ENCODE data around the gene EPN2.

The EPN2 gene

DNA sequence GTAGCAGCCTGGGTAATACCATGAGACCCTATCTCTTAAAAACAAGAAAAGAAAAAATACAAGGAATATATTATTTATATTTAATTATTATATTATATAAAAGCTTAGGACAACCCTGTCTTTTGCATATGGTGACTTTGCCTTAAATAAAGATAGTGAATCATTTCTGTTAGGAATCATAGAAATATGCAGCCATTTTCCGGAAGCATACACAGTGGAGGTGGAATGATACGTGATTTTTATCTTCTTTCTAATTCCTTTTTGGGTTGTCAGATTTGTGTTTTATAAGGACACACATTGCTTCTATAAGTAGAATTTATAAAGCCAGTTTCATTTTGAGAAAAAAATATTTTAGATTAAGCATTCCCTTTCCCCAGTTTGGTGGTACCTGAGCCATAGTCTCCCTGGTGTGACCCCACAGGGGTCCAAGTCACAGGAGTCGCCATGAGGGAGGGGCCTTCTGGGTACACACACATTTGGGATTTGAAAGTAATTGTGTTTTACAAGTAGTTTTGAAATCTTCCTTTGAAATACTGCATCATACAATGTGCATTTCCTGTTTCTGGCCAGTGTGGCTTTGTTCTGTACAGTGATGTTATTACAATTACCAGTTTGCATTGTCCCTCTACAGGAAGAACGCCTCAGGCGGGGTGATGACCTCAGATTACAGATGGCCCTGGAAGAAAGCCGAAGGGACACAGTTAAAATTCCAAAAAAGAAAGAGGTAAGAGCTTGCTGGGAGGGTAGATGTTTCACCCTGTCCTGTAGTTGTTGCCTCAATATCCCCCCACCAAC lies 74.5 kb downstream of the EPN2 start:
- DNase-seq (ENCODE audit: low read depth): no peak

DNA sequence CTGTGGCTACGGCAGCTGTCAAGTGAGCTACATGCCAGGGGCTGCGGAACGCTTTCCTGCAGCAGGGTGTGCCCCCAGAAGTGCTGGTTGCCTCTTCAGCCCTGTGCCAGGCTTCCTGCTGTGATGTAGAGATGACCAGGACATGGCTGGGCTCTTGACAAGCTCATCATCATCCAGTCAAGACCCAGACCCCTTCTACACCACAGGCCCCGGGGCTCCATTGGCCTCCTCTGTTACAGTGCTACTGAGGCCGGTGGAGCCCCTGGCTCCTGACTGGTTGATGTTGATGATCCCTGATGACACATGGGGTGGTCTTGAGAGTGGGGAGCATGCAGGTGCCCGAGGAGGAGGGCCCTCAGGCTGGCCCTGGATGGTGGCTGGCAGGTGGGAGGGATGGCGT lies 75.2 kb downstream of the EPN2 start:
- no peak for DNase-seq (ENCODE audit: low read depth)

DNA sequence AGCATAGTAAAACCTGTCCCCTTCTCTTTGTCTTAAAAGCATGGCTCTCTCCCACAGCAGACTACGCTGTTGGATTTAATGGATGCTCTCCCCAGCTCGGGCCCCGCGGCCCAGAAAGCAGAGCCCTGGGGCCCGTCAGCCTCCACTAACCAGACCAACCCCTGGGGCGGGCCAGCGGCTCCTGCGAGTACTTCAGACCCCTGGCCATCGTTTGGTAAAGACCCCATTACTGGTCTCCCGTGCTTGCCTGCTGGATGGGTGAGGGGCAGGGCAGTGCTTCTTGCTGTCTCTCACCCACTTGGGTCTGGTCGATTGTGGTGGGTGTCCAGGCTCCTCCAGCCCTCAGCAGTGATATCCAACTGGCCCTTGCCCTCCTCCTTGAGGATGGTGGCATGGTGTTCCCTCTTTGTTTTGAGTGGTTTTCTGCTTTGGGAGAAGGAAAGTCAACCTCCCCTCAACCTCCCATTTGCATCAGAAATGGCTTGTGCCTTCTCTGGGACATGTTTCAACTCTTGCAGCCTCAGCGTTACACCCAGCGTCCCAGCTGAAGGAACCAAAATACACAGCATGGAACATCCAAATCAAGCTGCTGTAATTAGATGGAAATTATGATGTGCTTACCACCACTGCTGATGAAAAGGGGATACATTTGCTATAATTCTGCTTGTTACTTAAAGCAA lies 76.0 kb downstream of the EPN2 start:
- DNase-seq (ENCODE audit: low read depth): no peak

DNA sequence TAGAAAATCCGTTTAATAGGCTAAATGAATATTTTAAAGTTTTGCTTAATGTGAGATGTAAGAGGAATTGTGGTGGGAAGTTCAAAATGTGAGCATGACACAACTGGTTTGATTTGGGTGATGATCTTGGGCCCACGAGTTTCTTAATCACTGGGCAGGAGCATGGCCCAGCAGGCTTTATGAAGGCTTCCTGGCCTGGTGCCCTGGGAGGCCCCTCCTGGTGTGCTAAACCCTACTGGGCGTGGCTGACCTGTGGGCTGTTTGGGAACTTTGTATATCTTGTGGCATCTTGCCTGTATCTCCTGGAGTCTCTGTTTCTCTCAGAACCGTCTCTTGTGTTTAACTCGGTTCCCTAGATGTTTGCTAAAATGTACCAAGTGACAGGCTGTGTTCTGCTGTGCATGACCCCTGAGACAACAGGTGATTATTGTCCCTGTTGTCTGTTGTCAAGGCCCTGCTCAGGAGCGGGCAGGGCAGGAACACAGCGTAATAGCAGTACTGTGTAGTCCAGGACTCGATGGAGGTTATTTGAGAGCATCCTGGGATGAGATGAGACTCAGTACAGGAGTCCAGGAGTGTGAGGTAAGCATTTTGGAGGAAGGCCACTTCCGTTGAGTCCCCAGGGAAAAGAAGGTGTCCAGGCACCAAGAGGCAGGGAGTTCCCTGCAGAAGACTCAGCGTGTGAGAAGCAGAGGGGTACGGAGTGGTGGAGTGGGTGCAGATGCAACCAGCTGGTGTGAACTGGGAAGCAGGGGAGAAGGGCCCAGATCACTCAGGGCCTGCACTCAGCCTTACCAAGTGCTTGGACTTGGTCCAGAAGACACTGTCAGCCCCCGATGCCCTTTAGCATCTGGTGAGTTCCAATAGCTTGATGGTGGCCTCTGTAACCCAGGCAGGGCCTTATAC lies 76.8 kb downstream of the EPN2 start:
- no peak for DNase-seq (ENCODE audit: low read depth)

DNA sequence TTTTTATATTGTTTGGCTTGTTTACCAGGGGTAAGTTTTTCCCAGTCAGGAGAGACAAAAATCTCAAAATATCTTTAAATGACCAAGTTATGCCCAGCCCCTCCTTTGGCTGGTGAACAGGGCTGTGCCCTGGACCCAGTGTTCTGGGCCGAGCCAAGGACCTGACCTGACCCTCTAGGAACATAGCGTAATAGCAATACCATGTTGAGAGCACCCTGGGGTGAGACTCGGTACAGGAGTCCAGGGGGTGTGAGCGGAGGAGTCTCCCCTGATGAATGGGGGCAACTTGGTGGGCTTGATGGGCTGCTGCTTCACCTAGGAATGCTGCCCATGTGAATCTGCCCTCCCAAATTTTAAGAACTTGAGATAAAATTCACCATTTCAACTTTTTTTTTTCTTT lies 77.9 kb downstream of the EPN2 start:
- DNase-seq (ENCODE audit: low read depth): no peak

DNA sequence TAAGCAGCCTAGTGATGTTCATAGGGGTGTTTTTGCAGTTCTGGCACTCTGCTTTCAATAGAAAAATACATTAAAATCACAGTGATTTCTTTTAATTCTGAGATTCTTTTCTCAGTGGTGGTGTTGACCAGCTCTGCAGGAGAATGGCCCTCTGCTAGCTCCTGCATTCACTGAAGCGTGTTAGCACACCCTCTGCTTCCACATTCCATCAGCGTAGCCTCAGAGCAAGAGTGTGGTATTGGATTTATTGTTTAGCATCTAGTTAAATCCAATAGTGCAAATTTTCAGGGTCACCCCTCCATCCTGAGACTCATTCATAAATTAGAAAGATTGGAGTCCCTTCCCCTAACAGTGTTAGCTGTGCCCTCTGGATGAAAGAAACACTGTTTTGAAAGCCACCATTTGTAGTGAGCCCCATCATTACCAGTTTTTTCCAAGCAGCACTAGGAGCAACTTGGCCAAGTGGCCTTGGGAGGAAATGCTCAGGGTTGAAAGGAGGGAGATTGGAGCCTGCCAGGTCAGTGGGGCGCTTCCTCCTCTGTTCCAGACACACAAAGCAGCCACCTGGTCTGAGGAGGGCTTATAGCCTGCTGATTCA lies 79.7 kb downstream of the EPN2 start:
- no peak for DNase-seq (ENCODE audit: low read depth)

DNA sequence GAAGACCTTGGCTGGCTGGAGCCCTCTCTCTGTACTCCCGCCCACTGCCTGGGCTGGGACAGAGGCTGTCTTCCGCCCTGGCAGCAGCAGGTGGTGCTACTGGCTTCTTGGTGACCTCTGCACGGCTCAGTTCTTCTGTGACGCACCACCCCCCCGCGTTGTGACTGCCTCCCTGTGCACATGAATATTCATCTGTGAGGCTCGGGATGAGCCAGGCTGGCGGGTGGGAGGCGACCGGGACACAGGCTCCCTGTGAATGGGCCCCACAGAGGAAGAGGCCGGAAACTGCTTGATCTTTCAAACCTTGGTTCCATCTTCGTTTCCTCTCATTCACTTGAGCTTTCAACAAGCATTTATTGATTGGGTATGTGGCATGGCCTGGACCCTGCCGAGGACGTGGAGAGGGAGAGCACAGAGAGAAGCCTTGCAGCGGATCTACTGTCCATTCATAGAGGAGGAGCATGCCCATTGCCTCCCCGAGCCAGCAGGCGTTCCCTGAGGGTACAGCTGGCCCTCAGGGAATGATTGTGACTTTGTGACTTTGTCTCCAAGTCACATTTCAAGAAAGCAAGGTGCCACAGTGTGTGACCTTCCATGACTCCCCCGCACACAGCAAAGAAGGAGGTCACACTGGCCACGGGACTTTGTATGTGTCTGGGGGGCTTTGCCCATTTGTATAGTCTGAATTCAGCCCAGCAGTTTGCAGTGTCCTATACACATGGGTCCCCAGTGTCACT lies 80.4 kb downstream of the EPN2 start:
- DNase-seq (ENCODE audit: low read depth): no peak

DNA sequence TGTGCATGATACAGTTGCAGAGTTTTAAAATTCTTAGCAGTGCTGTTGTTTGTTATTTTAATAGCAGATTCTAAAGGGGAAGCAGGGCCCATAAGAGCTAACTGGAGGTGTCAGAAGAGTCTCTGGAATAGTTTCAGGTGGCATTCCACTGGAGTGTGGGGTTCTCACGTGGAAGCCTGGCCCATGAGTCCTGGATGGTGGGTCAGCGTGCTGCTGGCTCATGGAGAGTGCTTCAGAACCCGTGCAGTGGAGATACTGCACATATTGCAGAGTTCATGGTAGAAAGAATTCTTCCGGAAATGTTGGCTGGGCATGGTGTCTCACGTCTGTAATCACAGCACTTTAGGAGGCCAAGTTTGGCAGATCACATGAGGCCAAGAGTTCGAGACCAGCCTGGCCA lies 81.4 kb downstream of the EPN2 start:
- DNase-seq (ENCODE audit: low read depth): no peak

DNA sequence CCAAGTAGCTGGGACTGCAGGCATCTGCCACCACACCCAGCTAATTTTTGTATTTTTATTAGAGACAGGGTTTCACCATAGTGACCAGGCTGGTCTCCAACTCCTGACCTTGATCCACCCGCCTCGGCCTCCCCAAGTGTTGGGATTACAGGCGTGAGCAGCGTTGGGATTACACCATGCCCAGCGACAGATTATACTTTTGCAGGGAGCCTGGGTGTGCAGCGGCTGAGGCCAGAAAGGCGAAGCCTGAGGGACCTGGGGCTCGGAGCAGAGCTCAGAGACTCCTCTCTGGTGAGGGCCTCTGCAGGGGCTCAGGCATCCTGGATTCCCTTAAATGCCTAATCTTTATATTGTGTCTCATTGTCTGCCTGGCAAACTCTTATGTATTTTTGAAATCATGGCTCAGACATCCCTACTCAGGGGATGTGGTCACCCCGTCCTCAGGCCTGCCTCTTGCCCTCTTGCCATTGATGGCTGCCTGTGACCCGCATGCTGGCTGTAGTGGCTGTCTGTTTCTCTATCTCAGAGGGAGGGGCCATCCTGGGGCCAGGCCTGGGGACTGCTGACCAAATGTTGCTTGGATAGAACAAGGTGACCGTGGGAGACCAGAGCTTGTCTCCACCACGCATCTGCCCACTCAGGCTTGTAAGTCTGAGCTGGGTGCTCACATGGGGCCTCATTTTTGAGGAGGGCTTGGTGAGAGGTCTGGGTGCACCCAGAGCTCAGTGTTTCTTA lies 82.8 kb downstream of the EPN2 start:
- DNase-seq (ENCODE audit: low read depth): no peak

DNA sequence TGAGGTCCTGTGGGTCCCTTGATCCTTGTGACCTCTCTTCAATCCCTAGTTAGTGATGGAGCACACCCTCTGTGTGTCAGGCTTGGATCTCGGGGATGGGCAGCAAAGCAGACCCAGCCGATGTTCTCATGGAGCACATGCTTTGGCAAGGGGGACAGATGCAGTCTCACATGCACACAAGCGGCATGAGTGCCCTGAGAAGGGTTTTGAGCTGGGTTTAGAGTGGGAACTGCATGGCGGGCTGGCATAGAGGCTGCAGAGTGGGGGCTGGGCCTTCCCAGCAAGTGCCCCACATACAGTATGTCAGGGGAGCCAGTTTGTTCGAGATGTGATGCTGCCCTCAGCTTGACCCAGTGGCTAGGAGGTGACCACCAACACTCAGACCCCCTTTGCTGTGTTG lies 83.7 kb downstream of the EPN2 start:
- no peak for DNase-seq (ENCODE audit: low read depth)

DNA sequence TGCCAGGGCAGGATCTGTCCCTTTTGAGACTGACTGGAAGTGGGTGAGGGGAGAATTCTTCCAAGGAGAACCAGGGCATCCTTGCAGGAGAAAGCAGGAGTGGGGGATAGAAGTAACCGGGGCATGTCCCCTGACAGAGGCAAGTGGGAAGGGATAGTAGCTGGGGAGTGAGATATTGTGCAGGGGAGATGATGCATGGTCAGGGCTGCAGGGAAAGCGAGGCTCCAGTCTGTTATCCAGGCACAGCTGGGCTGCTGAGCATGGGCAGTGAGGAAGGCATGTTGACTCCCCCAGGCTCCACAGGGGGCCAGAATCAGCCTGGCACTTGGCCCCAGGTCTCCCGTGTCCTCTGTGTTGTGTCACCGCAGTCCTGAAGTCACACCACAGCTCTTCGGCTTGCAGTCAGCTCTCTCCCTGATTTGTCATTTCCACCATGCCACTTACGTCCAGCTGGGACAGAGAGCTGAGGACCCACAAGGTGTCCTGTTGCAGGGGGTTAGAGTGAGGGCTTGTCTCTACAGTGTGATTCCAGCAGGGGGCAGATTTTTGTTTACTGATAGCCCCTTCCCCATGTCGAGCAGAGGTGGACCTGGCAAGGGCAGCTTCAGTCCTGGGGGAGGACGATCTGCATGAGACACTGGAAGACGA lies 84.4 kb downstream of the EPN2 start:
- DNase-seq (ENCODE audit: low read depth): no peak

DNA sequence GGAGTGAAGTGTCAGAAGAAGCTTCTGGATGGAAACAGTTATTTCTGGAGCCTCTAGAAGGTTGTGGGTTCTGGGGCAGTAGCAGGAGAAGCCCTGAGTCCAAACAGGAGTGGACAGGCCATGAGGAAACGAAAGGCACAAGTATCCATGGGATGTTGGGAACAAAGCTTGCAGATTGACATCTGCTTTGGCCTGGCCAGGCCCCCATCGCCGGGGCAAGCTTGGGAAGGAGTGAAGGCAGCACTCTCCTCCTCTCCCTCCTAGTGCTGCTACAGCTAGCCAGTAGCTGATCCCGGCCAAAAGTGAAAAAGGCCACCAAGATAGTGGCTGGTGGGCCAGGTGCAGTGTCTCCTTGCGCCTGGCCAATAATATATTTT lies 85.0 kb downstream of the EPN2 start:
- no peak for DNase-seq (ENCODE audit: low read depth)

DNA sequence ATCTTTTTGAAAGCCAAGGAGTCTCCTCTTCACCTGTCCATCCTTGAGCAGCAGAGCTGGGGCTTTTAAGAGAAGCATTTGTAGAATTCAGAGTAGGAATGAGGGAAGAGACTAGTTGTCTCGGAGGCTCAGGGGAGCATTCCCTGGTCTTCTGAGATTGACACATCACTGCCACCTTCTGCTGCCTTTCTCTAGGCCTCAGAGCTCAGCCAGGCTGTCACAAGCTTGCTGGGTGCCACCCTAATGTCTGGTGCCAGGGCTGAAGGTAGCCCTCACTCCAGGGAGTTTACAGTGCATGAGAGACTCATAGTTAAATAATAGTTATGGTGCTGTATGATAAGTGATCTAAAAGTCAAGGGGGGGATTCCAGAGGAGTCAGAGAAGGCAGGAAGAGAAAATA lies 85.7 kb downstream of the EPN2 start:
- no peak for DNase-seq (ENCODE audit: low read depth)

DNA sequence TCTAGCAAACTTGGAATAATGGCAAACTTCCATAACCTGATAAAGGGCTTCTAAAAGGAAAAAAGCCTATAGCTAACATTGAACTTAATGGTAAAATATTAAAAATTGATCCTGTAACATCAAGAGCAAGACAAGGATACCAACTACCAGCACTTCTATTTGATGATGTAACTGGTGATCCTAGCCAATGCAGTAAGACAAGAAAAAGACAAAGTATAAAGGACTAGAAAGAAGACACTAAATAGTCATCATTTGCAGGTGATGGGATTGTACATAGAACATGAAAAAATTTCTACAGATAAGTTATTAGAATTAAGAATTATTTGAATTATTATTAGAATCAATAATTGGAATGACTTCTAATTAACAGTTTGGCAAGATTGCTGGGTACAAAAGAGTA lies 88.4 kb downstream of the EPN2 start:
- DNase-seq (ENCODE audit: low read depth): no peak

DNA sequence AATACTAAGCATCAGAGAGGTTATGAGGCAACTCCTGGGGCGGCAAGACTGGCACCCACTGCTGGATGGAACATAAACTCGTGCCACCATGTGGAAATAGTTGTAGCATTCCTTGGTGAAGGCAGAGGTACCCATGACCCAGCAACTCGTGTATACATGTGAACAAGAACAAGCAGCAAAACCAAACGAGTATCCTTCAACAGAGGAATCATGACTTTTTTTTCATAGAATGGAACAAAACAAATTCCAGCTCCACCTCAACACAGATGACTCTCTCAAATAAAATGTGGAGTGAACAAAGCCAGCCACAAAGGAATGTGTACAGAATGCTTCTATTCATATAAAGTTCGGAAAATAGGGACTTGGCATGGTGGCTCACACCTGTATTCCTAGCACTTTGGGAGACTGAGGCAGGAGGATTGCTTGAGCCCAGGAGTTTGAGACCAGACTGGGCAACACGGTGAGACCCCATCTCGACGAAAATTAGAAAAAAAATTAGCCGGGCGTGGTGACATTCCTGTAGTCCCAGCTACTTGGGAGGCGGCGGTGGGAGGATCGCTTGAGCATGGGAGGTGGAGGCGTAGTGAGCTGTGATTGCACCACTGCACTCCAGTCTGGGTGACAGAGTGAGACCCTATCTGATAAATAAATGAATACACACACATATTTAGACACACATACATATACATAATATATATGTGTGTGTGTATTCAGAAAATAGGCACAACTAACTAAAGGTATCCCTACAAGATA lies 90.0 kb downstream of the EPN2 start:
- no peak for DNase-seq (ENCODE audit: low read depth)

DNA sequence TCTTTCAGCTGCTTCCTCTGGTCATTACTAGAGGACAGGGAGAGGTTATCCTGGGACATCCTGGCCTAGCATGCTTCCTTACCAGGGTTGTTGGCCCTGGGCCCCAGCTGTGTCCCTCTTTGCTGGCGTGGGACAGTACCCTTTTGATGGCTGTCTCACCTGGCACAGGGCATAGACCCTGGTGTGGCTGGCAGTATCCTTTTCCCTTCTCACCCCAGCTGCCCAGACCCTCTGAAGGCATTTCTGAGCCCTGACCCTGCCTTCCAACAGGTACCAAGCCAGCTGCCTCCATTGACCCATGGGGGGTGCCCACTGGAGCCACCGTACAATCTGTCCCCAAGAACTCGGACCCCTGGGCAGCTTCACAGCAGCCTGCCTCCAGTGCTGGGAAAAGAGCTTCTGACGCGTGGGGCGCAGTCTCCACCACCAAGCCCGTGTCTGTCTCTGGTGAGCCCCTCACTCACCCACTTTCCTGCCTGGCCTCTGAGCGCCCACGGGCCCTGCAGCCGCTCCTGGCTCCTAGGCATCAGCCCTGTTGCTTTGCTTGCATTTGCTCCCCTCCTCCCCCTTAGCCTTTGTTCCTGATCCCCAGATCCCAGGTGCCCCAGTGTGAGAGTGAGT lies 91.4 kb downstream of the EPN2 start:
- DNase-seq (ENCODE audit: low read depth): no peak

DNA sequence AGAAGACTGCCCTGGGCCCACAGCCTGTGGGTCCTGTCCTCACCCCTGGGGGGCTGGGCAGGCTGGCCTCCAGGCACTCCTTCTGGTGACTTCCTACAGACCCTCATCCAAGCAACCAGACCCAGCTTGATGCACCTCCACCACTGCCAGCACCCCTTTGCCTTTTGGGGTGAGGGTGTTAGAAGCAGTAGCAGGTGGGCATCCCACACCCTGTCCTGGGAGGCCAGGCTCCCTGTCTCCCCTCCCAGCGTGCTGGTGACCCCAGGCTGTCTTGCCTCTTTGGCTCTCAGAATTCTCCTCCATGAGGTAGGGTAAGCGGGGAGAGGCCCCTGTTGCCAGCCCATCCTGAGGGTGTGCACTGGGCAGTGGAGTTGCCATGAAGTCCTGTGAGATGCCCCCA lies 92.0 kb downstream of the EPN2 start:
- DNase-seq (ENCODE audit: low read depth): no peak

DNA sequence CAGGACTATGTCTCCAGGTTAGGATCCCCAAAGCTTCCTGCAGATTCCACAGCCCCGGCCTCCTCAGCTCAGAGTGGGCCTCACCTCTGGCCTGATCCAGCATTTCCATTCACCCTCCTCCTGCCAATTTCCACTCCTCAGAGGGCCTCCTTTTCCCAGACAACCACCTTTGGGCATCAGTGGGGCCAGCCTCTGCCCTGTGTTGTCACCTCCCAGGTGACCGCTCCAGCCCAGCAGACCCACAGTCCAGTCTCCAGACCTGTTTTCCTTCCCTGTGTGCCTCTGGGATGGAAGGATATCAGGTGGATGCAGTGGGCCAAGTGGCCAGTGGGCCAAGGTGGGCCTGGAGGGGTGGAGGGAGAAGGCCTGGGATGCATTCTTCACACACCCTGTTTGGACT lies 92.7 kb downstream of the EPN2 start:
- no peak for DNase-seq (ENCODE audit: low read depth)

DNA sequence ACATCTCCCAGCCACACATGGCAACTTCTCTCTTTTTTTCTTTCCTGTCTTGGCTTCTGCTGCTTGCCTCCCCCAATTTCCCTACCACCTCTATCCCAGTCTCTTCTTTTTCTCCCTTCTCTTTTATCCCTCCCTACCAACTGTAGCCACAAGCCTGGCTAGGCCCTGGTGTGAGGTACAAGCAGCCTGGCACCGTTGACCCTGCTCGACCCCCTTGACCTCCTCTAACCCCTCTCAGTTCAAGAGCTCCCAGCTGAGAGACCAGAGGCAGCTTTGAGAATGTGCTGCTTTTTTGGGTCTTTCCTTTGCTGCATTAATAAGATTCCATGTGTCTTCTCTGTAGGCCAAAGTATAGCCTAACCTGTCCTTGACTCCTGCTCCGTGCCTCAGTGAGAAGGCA lies 93.1 kb downstream of the EPN2 start:
- DNase-seq (ENCODE audit: low read depth): no peak

Measured in stimulated activated CD4-positive, alpha-beta T cell treated with anti-CD3 and anti-CD28 coated beads, Interleukin-2, amount 100 ng/mL, for 4 hours (primary cell).